GM21528 (cell line): ENCODE measurements around the gene CDC42EP4.
A peak's percentile ranks its signal among the peaks of the same experiment; 100 is the strongest.
"Not testable (repeated sequence)": the region's sequence is repeated elsewhere in the genome, so short reads cannot be mapped to it uniquely, and the experiment has no call there.

Source experiments
- ATAC-seq: cut with Tn5 transposase; IDR thresholded peaks from one replicate; pipeline ENCODE4 v1.9.1; 2021; ENCODE audit warnings: mild to moderate bottlenecking, moderate library complexity; ENCODE audit not compliant: unreplicated experiment, low FRiP score

CDC42EP4 gene

GRCh38 chr17:73283250-73283649 lies 28.6 kb downstream of the CDC42EP4 start:
- no peak for ATAC-seq

- no peak for ATAC-seq
These were observed 29.2 kb downstream of the CDC42EP4 start for GRCh38 chr17:73282629-73283028.

GRCh38 chr17:73281928-73282327 lies 29.9 kb downstream of the CDC42EP4 start:
- no peak for ATAC-seq

- ATAC-seq, result no peak
These were observed 31.6 kb downstream of the CDC42EP4 start for GRCh38 chr17:73280191-73280590.

DNA sequence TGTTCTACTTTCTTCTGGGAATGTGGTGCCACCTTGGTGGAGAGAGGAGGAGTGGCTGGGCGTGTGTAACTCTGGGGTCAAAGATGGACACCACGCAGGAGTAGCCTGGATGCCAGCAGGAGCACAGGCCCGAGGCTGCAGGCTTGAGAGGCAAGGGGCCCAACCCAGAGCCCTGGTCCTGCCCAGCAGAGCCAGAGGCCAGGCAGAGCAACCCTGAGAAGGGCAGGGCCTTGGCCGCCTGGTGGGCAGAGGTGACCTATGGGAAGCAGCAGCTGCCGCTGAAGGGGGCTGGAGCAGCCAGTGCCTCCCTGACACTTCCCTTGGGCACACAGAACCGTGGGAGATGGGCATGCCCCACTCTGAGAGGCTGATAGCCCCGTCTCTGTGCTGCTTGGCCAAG lies 32.1 kb downstream of the CDC42EP4 start:
- no peak for ATAC-seq

DNA sequence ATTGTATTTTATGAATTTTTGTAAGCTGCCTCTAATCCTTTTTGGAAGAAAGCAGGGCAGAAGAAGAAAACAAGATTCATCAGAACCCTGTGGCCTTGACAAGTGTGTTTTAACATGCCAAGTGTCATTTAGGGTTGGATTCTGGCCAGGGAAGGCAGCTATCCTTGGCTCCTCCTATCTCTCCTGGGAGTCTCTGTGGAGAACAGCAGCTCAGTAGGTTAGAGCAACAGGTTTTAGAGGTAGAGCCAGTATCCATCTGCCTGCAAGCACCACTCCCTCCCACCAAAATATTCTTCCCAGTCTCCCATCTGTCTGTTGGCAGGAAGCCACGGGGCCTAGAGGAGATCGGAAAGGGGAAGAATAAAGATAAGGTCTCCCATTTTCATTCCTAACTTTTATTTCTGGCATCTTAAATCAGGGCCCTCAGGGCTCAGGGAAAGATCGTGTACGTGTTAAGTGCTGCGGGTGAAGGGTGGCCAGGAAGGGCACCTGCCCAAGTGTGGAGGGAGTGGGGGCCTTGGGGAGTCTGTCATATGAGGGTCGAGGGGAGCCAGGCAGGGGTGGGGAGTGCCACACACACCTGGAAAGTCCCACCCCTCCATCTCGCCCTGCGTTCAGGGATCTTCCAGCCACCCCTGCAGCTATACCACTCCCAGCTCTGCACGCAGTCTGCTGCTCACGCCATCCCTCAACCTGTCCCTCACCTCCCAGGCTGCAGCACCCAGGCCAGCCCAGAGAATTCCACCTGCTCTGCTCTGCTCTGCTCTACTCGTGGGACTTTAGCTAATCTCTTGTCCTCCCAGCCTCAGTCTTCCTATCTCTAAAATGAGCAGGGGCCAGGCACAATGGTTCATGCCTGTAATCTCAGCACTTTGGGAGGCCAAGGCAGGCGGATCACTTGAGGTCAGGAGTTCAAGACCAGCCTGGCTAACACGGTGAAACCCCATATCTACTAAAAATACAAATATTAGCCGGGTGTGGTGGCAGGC lies 33.0 kb downstream of the CDC42EP4 start:
- no peak for ATAC-seq

DNA sequence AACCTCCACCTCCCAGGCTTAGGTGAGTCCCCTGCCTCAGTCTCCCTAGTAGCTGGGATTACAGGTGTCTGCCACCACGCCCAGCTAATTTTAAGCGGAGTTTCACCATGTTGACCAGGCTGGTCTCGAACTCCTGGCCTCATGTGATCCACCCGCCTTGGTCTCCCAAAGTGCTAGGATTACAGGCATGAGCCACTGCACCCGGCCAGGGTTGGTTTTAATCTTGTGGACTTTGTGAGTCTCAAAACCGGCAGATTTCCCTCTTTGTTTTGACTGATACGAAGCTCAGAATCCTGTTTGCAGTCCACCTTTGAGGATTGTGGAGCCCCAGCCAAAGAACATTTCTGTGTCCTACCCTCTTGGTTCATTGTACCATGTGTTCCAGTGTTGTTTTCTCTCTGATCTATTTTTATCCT lies 33.7 kb downstream of the CDC42EP4 start:
- no peak for ATAC-seq

- no peak for ATAC-seq
These were observed 37.3 kb downstream of the CDC42EP4 start for GRCh38 chr17:73274490-73274889.

GRCh38 chr17:73272906-73273218 lies 38.9 kb downstream of the CDC42EP4 start:
- ATAC-seq, result no peak

- peak; percentile 88 for ATAC-seq
These were observed 40.7 kb downstream of the CDC42EP4 start for GRCh38 chr17:73271072-73271471.

GRCh38 chr17:73269791-73270190 lies 42.0 kb downstream of the CDC42EP4 start:
- no peak for ATAC-seq

GRCh38 chr17:73269329-73269615 lies 42.5 kb downstream of the CDC42EP4 start:
- no peak for ATAC-seq

DNA sequence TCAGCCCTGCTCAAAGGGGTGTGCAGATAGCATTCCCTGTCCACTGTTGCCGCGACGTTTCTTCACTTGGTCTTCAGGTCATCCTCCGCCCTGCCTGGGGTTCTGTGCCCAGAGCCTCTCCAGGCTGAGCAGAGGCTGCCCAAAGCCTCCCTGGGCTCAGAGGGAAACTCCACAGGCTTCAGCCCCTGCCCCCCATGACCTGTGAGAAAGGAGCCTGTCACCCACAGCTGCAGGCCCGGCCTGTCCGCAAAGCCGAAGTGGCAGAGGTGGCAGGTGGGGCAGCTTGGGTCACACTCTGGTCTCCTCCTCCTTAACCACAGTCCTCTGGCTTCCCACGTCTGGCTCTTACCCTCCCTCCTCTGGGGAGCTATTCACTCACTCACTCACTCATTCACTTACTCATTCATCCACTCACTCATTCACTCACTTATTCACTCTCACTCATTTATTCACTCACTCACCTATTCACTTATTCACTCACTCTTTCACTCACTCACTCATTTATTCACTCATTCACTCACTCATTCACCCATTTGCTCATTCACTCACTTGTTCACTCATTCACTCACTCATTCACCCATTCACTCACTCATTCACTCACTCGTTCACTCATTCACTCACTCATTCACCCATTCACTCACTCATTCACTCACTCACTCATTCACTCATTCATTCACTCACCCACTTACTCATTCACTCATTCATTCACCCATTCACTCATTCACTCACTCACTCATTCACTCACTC lies 43.0 kb downstream of the CDC42EP4 start:
- ATAC-seq, result no peak

- no peak for ATAC-seq
These were observed 43.9 kb downstream of the CDC42EP4 start for GRCh38 chr17:73267648-73268537.

DNA sequence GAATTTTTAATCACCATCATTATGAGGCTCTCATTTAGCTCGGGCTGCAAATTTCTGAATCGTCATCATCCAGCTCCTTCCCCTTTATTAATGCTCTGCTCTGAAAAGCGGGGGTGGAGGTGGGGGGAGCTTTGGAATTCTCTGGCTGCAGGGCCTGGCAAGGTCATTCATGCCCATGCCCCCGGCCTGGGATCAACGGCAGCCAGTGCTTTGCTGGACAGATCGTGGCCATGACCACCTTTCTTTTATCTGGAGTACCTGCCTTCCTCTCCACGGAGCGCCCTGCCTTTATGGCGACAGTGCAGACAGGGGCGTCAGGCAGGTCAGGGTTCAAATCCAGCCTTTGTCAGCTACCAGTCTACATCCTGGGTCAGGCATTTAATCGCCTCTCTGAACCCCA lies 45.0 kb downstream of the CDC42EP4 start:
- ATAC-seq, result no peak

- no peak for ATAC-seq
These were observed 45.9 kb downstream of the CDC42EP4 start for GRCh38 chr17:73265646-73266640.

DNA sequence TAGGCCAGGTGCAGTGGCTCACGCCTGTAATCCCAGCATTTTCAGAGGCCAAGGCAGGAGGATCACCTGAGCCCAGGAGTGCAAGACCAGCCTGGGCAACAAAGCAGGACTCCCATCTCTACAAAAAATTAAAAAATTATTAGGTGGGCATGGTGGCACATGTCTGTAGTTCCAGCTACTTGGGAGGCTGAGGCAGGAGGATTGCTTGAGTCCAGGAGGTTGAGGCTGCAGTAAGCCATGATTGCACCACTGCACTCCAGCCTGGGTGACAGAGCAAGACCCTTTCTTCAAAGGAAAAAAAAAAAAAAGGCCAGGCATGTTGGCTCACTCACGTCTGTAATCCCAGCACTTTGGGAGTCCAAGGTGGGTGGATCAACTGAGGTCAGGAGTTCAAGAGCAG lies 47.4 kb downstream of the CDC42EP4 start:
- ATAC-seq, result not testable (repeated sequence)

- no peak for ATAC-seq
These were observed 48.8 kb downstream of the CDC42EP4 start for GRCh38 chr17:73262676-73263642.
